HS-27A (cell line): ENCODE results near the gene SSR3.
A peak's percentile ranks its signal among the peaks of the same experiment; 100 is the strongest.
"Not testable (repeated sequence)": the region's sequence is repeated elsewhere in the genome, so short reads cannot be mapped to it uniquely, and the experiment has no call there.

ENCODE experiments used
- DNase-seq: peaks from one replicate; pipeline ENCODE4 v3.0.0-alpha.2; 2012; ENCODE audit warnings: low read depth, missing footprints

The SSR3 gene

GRCh38 chr3:156554842-156555687 is at the start of gene SSR3:
SSR3 (minus strand) TSS chr3:156555117; CDS start chr3:156555089, 28 bp downstream.
- DNase-seq: peak; percentile 98

- DNase-seq: no peak
These were observed 49.2 kb upstream of the SSR3 start for GRCh38 chr3:156604064-156604641.

GRCh38 chr3:156603379-156604017 is 48.6 kb upstream of the SSR3 start:
- DNase-seq: no peak

- no peak for DNase-seq
These were observed 47.5 kb upstream of the SSR3 start for GRCh38 chr3:156602424-156602823.

- no peak for DNase-seq
These were observed 46.6 kb upstream of the SSR3 start for GRCh38 chr3:156601497-156601896.

GRCh38 chr3:156600834-156601233 is 45.9 kb upstream of the SSR3 start:
- no peak for DNase-seq

GRCh38 chr3:156599089-156599874 is 44.4 kb upstream of the SSR3 start:
- no peak for DNase-seq

- DNase-seq: no peak
These were observed 43.5 kb upstream of the SSR3 start for GRCh38 chr3:156598413-156598812.

GRCh38 chr3:156594219-156594683 is 39.3 kb upstream of the SSR3 start:
- DNase-seq: no peak

GRCh38 chr3:156593814-156594213 is 38.9 kb upstream of the SSR3 start:
- no peak for DNase-seq

GRCh38 chr3:156589806-156590205 is 34.9 kb upstream of the SSR3 start:
- DNase-seq: not testable (repeated sequence)

GRCh38 chr3:156587760-156588069 is 32.8 kb upstream of the SSR3 start:
- DNase-seq: no peak

- DNase-seq: no peak
These were observed 32.2 kb upstream of the SSR3 start for GRCh38 chr3:156586905-156587759.

GRCh38 chr3:156583469-156583868 is 28.6 kb upstream of the SSR3 start:
- no peak for DNase-seq

GRCh38 chr3:156582532-156583183 is 27.7 kb upstream of the SSR3 start:
- DNase-seq: no peak

- no peak for DNase-seq
These were observed 27.0 kb upstream of the SSR3 start for GRCh38 chr3:156581954-156582353.

GRCh38 chr3:156581033-156581432 is 26.1 kb upstream of the SSR3 start:
- DNase-seq: no peak

GRCh38 chr3:156579427-156579851 is 24.5 kb upstream of the SSR3 start:
- no peak for DNase-seq

- no peak for DNase-seq
These were observed 22.8 kb upstream of the SSR3 start for GRCh38 chr3:156577736-156578135.

- no peak for DNase-seq
These were observed 21.9 kb upstream of the SSR3 start for GRCh38 chr3:156576651-156577348.
